Stomach (tissue), 9 donors: ENCODE data around the gene RASSF4. TPM values are rescaled to one million over a fixed set of nuclear protein-coding genes. Genes with fewer than 3 reads are reported as not detected.

Source experiments
- DNase-seq, 2 donors: peaks; one replicate each; pipeline versions ENCODE4 v3.0.0 to v3.0.0-alpha.2; 2013 to 2019
- H3K27ac ChIP-seq, 5 donors: fragments of 200-600 bp in 4 of 5; sonication (generic) in 4 of 5; one replicate each; pipeline ENCODE4 v1.5.1; 2013 to 2019; ENCODE audit warnings: mild to moderate bottlenecking in 1 of 5, moderate library complexity in 1 of 5
- H3K27me3 ChIP-seq, 3 donors: fragments of 200-600 bp; sonication (generic); one replicate each; pipeline ENCODE4 v1.5.1; 2017 to 2019; ENCODE audit warnings: mixed run types in 1 of 3
- H3K36me3 ChIP-seq, 4 donors: fragments of 200-600 bp; sonication (generic); 1 replicate in 3 of 4; 2 replicates in 1 of 4; pipeline ENCODE4 v1.5.1; 2016 to 2019
- H3K4me1 ChIP-seq, 4 donors: fragments of 200-600 bp; sonication (generic); one replicate each; pipeline ENCODE4 v1.5.1; 2016 to 2019
- H3K4me3 ChIP-seq, 4 donors: fragments of 200-600 bp; sonication (generic) in 3 of 4; one replicate each; pipeline ENCODE4 v1.5.1; 2016 to 2019; ENCODE audit warnings: mild to moderate bottlenecking in 1 of 4
- H3K9me3 ChIP-seq, 4 donors: fragments of 200-600 bp; sonication (generic); one replicate each; pipeline ENCODE4 v1.5.1; 2016 to 2019
- EP300 ChIP-seq: sonication (generic); formaldehyde crosslinking; IDR thresholded peaks from one replicate; pipeline ENCODE4 v1.6.1; 2017; ENCODE audit warnings: antibody characterized with exemption
- POLR2A ChIP-seq, 4 donors: fragments of 450-650 bp; IDR thresholded peaks; one replicate each; pipeline ENCODE4 v1.6.1; 2016; ENCODE audit warnings: antibody characterized with exemption in 4 of 4, control low read depth in 2 of 4, mild to moderate bottlenecking in 1 of 4, moderate library complexity in 1 of 4
- POLR2AphosphoS5 ChIP-seq, 3 donors: sonication (generic); formaldehyde crosslinking; IDR thresholded peaks; one replicate each; pipeline ENCODE4 v1.6.1; 2016; ENCODE audit warnings: antibody characterized with exemption in 3 of 3
- WGBS, 5 donors: extraction: QIAGEN DNeasy Blood & Tissue Kit in 3 of 5; methylation state at CpG; one replicate each; pipeline versions ENCODE4 v1.1.5 to v1.1.7; 2013 to 2018; 5-methylcytosine and 5-hydroxymethylcytosine counted together
- intact Hi-C: fragments of 100-400 bp; cut with DNase I; formaldehyde crosslinking; loops from one replicate; pipeline ENCODE4 v1.15.1; 2023; ENCODE audit warnings: low total_unique reads
- polyA plus RNA-seq, 3 donors: library from polyadenylated mRNA; stranded (reverse); fragments of 200-250 nt; gene quantifications; one replicate each; pipeline ENCODE4 v1.2.3, GENCODE V29; 2013
- total RNA-seq, 5 donors: library from RNA; depleted of rRNA; stranded (reverse); fragments of >200 nt; gene quantifications; one replicate each; pipeline versions ENCODE4 v1.1.0 to v1.2.3, GENCODE V29; 2014 to 2016
- TF ChIP-seq, protein P1 (sequence below), 7 experiments: fragments of 450-650 bp in 4 of 7; fragments of 200-600 bp in 3 of 7; sonication (generic) in 3 of 7; IDR thresholded peaks; one replicate each; pipeline ENCODE4 v1.5.1; 2016 to 2019; ENCODE audit warnings: antibody characterized with exemption in 7 of 7, control low read depth in 2 of 7, mild to moderate bottlenecking in 1 of 7
- donor health status: healthy with polysubstance abuse.
- donor health status: Bipolar disorder and iron deficiency.
- donor health status: healthy.

RASSF4 gene
- total and polyA plus RNA-seq, 8 donors = 7.8 to 74.5 (median 14.6) TPM

DNA sequence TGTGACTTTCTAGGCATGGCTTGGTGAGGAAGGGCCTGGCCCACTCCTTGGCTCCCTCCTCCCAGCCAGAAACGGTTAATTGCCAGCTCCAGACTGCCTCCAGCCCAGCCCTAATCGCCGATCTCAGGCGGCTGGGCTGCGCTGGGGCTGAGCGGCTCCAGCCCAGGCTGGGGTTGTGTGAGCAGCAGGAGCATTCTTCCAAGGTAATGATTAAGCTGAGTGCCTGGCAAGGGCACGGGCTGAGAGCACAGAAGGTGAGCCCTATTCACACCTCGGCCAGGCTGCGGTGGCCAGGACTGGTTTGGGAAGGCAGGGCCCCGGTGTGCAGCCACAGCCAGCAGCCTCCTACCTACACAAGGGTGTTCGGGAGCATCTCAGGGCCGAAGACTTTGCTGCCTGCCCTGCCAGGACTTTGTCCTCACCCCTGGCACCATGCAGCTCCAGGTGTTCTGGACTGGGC, 48.5 kb upstream of the RASSF4 start, which contains the start of gene TMEM72:
TMEM72 (plus strand) TSS at position 257 of the 460 bp plus-strand sequence; CDS start at position 433, 176 bp downstream.
- H3K27ac ChIP-seq = peak within 1 kb of the TSS; percentile 33 to 69 (median 42)

DNA sequence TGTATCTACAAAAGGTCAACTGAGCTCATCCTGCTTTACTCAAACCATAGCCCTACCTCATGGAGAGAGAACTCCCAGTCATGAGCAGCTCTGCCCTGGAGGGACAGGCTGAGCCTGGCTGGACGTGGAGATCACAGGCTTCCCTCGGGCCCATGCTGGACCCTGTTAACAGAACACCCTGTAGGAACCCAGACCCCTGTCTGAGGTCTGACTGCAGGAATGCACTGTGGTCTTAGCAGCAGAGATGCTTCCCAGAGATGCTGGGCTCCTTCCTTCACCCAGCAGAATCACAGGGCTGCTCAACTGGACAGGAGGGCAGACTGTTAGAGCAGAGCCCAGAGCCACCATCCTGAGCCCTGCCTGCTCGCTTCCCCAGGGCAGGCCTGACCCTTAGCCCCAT, 47.7 kb upstream of the RASSF4 start:
- Histone ChIP-seq H3K4me3 (no peak overlapping the region), H3K27ac (peak overlapping the region in 2 of 5 donors; percentile 33 to 38)
- intact Hi-C loops = no loop called here

More for the DNA sequence above, 48.5 kb upstream of the RASSF4 start, which contains the start of gene TMEM72:
- H3K4me3 ChIP-seq = no peak within 1 kb of the TSS
- no peaks in the 10 kb centered on the region for H3K9me3 ChIP-seq
- intact Hi-C loops = no loop called here
- H3K36me3 ChIP-seq = no peaks in the 10 kb centered on the region
- TF ChIP-seq POLR2AphosphoS5 (IDR thresholded peaks at IDR 0.05) (peak in 1 of 3 donors; percentile 69), POLR2A (IDR thresholded peaks at IDR 0.05) (no peak)
- TF ChIP-seq, protein P1, sequence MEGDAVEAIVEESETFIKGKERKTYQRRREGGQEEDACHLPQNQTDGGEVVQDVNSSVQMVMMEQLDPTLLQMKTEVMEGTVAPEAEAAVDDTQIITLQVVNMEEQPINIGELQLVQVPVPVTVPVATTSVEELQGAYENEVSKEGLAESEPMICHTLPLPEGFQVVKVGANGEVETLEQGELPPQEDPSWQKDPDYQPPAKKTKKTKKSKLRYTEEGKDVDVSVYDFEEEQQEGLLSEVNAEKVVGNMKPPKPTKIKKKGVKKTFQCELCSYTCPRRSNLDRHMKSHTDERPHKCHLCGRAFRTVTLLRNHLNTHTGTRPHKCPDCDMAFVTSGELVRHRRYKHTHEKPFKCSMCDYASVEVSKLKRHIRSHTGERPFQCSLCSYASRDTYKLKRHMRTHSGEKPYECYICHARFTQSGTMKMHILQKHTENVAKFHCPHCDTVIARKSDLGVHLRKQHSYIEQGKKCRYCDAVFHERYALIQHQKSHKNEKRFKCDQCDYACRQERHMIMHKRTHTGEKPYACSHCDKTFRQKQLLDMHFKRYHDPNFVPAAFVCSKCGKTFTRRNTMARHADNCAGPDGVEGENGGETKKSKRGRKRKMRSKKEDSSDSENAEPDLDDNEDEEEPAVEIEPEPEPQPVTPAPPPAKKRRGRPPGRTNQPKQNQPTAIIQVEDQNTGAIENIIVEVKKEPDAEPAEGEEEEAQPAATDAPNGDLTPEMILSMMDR (IDR thresholded peaks at IDR 0.05) = peak in 1 of 7 experiments; percentile 12
- DNase-seq = peak; percentile 92
- peaks cover 11 to 52% (median 27%) of the 10 kb centered on the region in 4 donors for H3K4me1 ChIP-seq
- no peaks in the 10 kb centered on the region for H3K27me3 ChIP-seq
- WGBS, 5 donors = 21 to 39% (median 32%) methylated on average over 8 to 12 of the region's 12 CpGs

DNA sequence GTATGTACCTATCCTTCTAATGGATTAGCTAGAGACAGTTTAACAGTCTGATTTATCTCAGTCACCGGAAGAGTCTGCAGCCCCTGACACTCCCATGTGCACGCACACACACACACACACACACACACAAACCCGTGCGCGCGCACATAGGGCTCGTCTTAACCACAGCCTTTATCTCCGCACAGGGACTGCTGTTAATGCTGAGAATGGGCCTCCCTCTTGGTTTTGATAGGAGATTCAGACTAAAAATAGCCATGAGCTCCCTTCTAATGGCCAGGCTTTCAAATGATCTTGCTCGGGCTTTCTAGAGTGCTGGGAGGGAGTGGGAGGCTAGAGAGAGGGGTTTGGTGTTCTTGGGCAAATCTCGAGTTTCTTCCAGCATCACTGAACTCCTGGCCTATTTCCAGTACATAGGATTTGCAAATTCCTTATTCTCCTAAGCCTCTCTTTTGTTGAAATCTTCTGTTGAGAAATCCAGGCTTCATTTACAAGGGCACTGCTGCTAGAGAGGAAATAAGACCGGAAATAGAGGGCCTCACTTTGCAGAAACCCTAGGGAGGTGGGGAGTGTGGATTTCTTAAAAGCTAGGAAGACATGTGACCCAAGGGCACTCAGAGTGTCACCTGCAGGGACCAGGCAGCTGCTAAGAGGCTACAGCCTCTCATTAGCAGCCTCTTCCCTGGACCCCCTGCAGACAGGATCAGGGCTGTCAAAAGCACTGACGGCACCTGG, 46.1 kb upstream of the RASSF4 start:
- Histone ChIP-seq H3K9me3 (no peaks in the 10 kb centered on the region), H3K27ac (no peak overlapping the region), H3K4me3 (no peak overlapping the region), H3K27me3 (no peaks in the 10 kb centered on the region), H3K36me3 (no peaks in the 10 kb centered on the region), H3K4me1 (peaks cover 11 to 47% (median 27%) of the 10 kb centered on the region in 4 donors)
- intact Hi-C loops = no loop called here
- TF ChIP-seq POLR2A (IDR thresholded peaks at IDR 0.05) = no peak
- TF ChIP-seq, protein P1 (IDR thresholded peaks at IDR 0.05) = no peak
- TF ChIP-seq EP300 = no peak
- TF ChIP-seq POLR2AphosphoS5 (IDR thresholded peaks at IDR 0.05) = no peak
- whole genome bisulfite sequencing, 5 donors = 61 to 78% (median 75%) methylated on average over 12 of the region's 12 CpGs
- DNase-seq = peak in 1 of 2 donors; percentile 55

More for the DNA sequence above, 47.7 kb upstream of the RASSF4 start:
- Histone ChIP-seq H3K36me3 (no peaks in the 10 kb centered on the region), H3K9me3 (no peaks in the 10 kb centered on the region), H3K27me3 (no peaks in the 10 kb centered on the region), H3K4me1 (peaks cover 11 to 52% (median 27%) of the 10 kb centered on the region in 4 donors)
- TF ChIP-seq POLR2AphosphoS5 (IDR thresholded peaks at IDR 0.05) = no peak
- TF ChIP-seq EP300 = no peak
- TF ChIP-seq, protein P1 (IDR thresholded peaks at IDR 0.05) = no peak
- TF ChIP-seq POLR2A (IDR thresholded peaks at IDR 0.05) = no peak
- no peak for DNase-seq
- WGBS, 5 donors = 87 to 100% (median 91%) methylated on average over 2 to 3 of the region's 3 CpGs

DNA sequence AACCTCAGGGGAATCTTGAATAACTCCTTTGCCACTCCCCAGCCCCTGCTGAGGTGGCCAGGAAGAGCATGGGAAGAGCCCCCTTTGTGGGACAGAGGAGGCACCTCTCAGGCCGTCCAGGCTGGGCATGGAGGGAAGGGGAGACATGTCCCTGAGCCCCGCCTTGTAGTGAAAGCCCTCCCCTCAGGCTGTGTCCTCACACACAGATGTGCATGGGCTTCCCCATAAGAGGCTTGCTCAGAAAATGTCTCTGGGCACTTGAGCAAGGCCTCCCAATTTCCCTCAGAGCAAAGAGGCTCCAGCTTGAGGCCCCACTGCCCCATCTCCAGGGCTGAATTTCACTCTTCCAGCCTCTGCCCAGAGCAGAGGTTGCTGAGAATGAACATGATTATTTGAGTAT, 44.7 kb upstream of the RASSF4 start:
- no peak overlapping the region for H3K4me3 ChIP-seq
- no peak for TF ChIP-seq POLR2A (IDR thresholded peaks at IDR 0.05)
- intact Hi-C loops = no loop called here
- H3K36me3 ChIP-seq = no peaks in the 10 kb centered on the region
- no peaks in the 10 kb centered on the region for H3K9me3 ChIP-seq
- H3K4me1 ChIP-seq = peaks cover 11 to 43% (median 27%) of the 10 kb centered on the region in 4 donors
- no peaks in the 10 kb centered on the region for H3K27me3 ChIP-seq
- H3K27ac ChIP-seq = no peak overlapping the region
- no peak for DNase-seq
- 86 to 96% (median 93%) methylated on average over 2 of the region's 2 CpGs for WGBS, 5 donors

DNA sequence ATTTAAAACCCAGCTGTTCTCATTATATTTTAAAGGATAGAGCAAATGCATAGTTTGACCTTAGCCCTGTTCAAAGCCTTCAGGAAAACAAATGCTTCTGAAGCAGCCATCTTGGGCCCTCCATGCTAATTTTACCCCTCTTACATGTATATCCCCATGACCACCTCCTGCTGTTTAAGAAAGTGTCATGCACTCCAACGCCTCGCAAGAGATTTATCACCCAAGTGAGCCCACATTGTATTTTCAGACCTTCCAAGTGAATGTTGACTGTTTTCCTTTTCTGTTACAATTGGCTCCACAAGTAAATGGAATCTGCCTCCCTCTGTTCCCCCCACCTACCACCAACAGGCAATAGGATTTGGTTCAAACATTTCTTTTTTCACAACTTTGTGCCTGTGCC, 43.2 kb upstream of the RASSF4 start:
- intact Hi-C loops = no loop called here
- WGBS, 5 donors = 78 to 93% (median 86%) methylated on average over 2 of the region's 2 CpGs
- Histone ChIP-seq H3K27ac (no peak overlapping the region), H3K4me3 (no peak overlapping the region), H3K36me3 (no peaks in the 10 kb centered on the region), H3K9me3 (no peaks in the 10 kb centered on the region), H3K4me1 (peaks cover 3 to 30% (median 15%) of the 10 kb centered on the region in 4 donors), H3K27me3 (no peaks in the 10 kb centered on the region)
- TF ChIP-seq, protein P1 (IDR thresholded peaks at IDR 0.05) = no peak
- TF ChIP-seq POLR2A (IDR thresholded peaks at IDR 0.05) (no peak), EP300 (no peak), POLR2AphosphoS5 (IDR thresholded peaks at IDR 0.05) (no peak)
- no peak for DNase-seq
